Stimulated activated CD4-positive, alpha-beta T cell treated with anti-CD3 and anti-CD28 coated beads, Interleukin-4, amount 100 ng/mL, for 24 hours (primary cell): ENCODE measurements around the gene ACTL9.

ENCODE experiments used
- DNase-seq: peaks from one replicate; pipeline ENCODE4 v3.0.0-alpha.2; 2020

Gene ACTL9

DNA sequence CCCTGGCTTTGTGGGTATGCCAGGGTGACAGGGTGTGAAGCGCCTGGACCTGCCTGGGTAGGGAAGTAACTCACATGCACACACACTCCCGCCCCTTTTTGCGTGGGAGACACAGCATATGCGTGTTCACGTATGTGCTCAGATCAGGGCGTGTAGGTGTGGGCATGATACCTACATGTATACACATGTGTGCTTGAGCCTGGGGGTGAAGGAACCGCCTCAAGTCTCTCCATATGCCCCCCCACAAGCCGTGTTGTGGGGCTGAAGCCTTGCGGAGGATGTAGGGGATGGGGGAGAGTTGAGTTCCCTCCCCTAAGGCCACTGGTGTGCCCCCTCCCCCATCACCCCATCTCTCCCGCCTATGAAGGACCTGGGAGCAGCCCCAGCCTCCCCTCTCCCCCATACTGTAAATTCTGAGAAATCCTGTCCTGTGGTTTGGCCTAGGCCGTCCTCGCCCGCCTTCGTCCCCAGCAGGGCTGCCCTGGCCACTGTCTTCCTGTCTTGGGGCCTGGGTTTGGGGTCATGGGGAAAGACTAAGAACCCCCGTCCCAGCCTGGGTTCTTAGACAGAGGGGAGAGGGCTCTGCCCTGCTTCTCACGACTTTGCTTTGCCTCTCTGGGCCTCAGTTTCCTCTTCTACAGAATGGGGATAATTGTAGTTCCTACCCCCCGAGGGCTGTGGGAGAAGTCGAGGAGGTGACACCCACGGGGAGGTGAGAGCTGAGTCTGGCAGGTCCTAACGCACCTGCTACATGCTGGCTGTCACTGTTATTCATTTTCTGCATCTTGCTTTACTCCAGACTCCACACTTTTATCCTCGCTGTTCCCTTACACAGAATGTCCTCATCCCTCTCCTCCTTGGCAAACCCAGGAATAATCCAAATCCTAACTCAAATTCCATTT, 14.3 kb downstream of the ACTL9 start:
- DNase-seq = no peak

- DNase-seq = no peak
Measured at GRCh38 chr19:8682931-8683330, 15.7 kb downstream of the ACTL9 start.

DNA sequence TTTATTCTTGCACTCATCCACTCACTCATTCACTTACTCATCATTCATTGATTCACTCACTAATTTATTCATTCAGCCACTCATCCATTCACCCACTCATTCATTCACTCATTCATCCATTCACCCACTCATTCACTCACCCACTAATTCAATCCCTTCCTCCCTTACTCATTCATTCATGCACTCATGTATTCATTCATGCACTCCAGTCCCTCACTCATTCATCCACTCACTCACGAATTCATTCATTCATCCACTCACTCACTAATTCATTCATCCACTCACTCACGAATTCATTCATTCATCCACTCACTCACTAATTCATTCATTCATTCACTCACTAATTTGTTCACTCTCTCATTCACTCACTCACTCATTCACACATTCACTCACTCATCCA, 16.1 kb downstream of the ACTL9 start:
- no peak for DNase-seq

DNA sequence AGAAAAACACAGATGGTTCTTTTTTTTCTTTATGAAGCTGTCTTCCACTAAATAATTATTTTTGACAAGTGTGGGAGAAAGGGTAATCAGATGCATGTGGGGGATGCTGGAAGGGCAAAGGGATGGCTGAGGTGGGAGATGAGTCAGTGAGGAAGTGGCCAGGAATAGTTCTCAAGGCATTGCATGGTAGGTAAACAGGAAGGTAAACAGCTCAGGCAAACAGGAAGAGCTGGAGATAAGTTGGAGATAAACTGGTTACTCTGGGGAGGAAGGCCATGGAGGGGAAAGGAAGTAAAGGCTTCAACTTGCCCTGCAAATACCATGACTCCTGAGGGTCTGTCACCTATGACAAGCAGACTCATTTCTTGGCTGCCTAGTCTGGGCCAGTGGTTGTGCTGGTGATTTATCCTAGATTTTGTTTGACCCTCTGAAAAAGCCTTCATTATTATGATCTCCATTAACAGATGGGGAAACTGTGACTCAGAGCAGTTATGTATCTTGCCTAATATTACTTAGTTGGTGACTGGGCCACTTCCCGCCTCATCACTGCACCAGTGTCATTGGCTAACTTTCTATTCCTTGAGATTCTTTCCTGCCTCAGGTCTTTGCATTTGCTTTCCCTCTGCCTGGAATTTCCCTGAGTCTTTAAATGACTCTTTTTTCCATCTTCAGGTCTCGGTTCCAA, 17.1 kb downstream of the ACTL9 start:
- DNase-seq = no peak

GRCh38 chr19:8680676-8681344, 17.8 kb downstream of the ACTL9 start:
- DNase-seq = no peak

DNA sequence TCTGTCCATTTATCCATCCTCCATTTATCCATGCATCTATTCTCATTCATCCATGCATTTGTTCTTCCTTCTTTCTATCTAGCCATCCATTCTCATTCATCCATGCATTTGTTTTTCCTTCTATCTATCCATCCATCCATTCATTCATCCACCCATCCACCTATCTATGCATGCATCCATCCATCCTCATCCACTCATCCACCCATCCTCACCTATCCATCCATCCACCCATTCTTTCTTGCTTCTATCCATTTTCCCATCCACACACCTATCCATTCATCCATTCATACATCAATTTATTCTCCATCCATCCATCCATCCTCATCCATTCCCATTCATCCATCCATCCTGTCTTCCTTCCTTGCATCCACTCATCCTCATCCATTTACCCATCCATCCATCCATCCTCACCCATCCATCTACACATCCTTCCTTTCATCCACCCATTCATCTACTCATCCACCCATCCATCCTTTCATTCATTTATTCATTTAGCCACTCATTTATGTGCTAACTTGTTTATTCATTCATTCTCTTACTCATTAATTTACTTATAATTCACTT, 20.3 kb downstream of the ACTL9 start:
- no peak for DNase-seq

GRCh38 chr19:8675066-8675465, 23.5 kb downstream of the ACTL9 start:
- DNase-seq = no peak

GRCh38 chr19:8673276-8673891, 25.2 kb downstream of the ACTL9 start:
- DNase-seq = no peak

GRCh38 chr19:8666814-8667405, 31.7 kb downstream of the ACTL9 start:
- DNase-seq = no peak

GRCh38 chr19:8665468-8666213, 33.0 kb downstream of the ACTL9 start:
- DNase-seq = no peak

- DNase-seq = no peak
Measured at GRCh38 chr19:8664671-8665057, 33.9 kb downstream of the ACTL9 start.

- DNase-seq = peak; percentile 31
Measured at GRCh38 chr19:8663920-8664670, 34.5 kb downstream of the ACTL9 start.

- DNase-seq = no peak
Measured at GRCh38 chr19:8662263-8662662, 36.3 kb downstream of the ACTL9 start.

- no peak for DNase-seq
Measured at GRCh38 chr19:8659905-8660304, 38.7 kb downstream of the ACTL9 start.

DNA sequence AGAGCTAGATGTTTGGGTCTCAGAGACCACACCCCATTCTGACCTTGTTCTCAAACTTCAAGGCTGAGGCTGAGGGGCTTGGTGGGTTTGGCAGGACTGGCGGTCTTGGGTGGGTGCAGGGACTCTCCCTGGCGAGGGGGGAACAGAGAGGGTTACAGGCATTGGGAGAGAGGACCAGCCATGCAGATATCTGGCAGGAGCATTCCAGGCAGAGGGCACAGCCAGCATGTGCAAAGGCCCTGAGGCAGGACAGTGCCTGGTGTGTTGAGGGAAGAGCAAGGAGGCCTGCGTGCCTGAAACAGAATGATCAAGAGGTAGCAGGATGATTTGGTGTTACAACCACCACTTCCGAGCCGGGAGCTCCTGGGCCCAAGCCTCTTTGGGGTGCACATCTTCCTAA, 40.7 kb downstream of the ACTL9 start:
- DNase-seq = no peak

DNA sequence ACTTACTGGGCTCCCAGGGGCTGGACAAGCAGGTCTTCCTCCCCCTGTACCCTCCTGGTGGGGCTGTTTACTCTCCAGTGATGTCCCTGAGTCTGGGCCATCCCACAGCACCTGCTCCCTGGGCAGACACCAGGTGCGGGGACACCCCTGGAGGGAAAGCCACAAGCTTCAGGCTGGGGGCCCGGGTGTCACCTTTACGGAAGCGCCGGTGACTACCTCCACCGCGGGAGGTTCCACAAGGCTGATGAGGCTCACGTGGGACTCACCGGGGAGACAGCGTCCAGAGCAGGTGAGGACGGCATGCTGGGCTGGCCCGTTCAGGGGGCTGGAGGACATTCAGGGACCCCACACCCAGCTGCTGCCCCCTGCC, 43.3 kb downstream of the ACTL9 start:
- peak; percentile 30 for DNase-seq

DNA sequence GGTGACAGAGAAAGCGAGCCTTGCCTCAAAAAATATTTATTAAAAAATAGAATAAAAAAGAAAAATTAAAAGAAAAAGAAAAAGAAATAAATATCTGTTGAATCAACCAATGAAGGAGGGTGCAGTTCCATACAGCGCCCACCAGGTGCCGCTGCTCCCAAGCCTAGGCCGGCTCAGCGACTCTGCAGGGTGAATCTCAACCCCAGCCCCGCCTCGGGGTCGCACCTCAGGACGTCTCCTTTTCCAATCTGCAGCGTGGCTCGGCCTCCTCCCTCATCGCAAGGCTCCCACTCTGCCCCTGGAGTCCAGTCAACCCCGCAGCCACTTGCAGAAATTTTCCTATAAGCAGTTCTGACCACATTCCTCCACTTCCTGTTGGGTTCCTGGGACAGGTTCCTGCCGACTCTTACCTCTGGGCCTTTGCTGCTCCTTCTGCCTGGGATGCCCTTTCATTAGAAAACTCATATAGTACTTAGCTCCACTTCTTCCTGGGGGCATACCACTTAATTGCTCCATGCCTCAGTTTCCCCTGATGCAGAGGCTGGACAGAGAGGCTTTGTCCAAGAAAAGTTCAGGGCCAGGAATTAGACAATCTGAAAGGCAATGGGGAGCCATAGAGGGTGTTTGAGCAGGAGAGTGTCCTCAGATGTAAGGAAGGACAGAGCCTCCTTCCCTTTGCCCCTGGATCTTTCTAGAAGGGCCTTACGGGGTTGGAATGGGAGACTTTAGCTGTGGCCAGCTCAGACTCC, 43.8 kb downstream of the ACTL9 start:
- DNase-seq = peak; percentile 72

- DNase-seq = no peak
Measured at GRCh38 chr19:8648240-8648639, 50.4 kb downstream of the ACTL9 start.
